Esophagus squamous epithelium (tissue), 5 donors: Measurements from ENCODE around the gene DMAC2. TPM values are rescaled to one million over a fixed set of nuclear protein-coding genes. Genes with fewer than 3 reads are reported as not detected.
"Not testable (repeated sequence)": the region's sequence is repeated elsewhere in the genome, so short reads cannot be mapped to it uniquely, and the experiment has no call there.

ENCODE experiments used
- DNase-seq: peaks from one replicate; lab custom pipeline; 2025; lab: John Stamatoyannopoulos, UW
- H3K27ac ChIP-seq, 4 donors: fragments of 200-600 bp; sonication (generic); one replicate each; pipeline ENCODE4 v1.5.1; 2016 to 2019; ENCODE audit warnings: mild to moderate bottlenecking in 1 of 4
- H3K27me3 ChIP-seq, 4 donors: fragments of 200-600 bp; sonication (generic); 1 replicate in 3 of 4; 2 replicates in 1 of 4; pipeline versions ENCODE4 v1.5.1 to v1.6.0; 2017 to 2021; ENCODE audit warnings: antibody characterized with exemption in 1 of 4
- H3K36me3 ChIP-seq, 3 donors: fragments of 200-600 bp; sonication (generic); one replicate each; pipeline ENCODE4 v1.5.1; 2016 to 2019
- H3K4me1 ChIP-seq, 3 donors: fragments of 200-600 bp; sonication (generic); one replicate each; pipeline ENCODE4 v1.5.1; 2017 to 2019
- H3K4me3 ChIP-seq, 4 donors: fragments of 200-600 bp; sonication (generic); 1 replicate in 3 of 4; 2 replicates in 1 of 4; pipeline ENCODE4 v1.5.1; 2016 to 2019; ENCODE audit warnings: mild to moderate bottlenecking in 2 of 4, moderate library complexity in 1 of 4
- H3K9me3 ChIP-seq, 3 donors: fragments of 200-600 bp; sonication (generic); one replicate each; pipeline ENCODE4 v1.5.1; 2016 to 2019
- CTCF ChIP-seq, 6 experiments: fragments of 450-650 bp in 4 of 6; fragments of 200-600 bp in 2 of 6; sonication (generic) in 2 of 6; IDR thresholded peaks; one replicate each; pipeline ENCODE4 v1.5.1; 2016 to 2019; ENCODE audit warnings: antibody characterized with exemption in 6 of 6, mild to moderate bottlenecking in 4 of 6, moderate library complexity in 4 of 6
- POLR2A ChIP-seq, 4 donors: fragments of 450-650 bp; IDR thresholded peaks; one replicate each; pipeline ENCODE4 v1.6.1; 2017; ENCODE audit warnings: antibody characterized with exemption in 4 of 4, mild to moderate bottlenecking in 4 of 4, moderate library complexity in 3 of 4
- WGBS, 2 donors: methylation state at CpG; one replicate each; pipeline ENCODE4 v1.1.5; 2018; 5-methylcytosine and 5-hydroxymethylcytosine counted together
- intact Hi-C: fragments of 100-400 bp; cut with DNase I; formaldehyde crosslinking; loops from one replicate; pipeline ENCODE4 v1.15.0; 2022
- small RNA-seq, 4 donors: library from RNA; depleted of rRNA; stranded (forward); fragments of <200 nt; gene quantifications; one replicate each; pipeline ENCODE3, GENCODE V24; 2016
- total RNA-seq, 4 donors: library from RNA; depleted of rRNA; stranded (reverse); fragments of >200 nt; gene quantifications; one replicate each; pipeline ENCODE4 v1.1.0, GENCODE V29; 2016
- donor health status: DM: yes; HTN: yes; CAD: no.

The DMAC2 gene
- total RNA-seq, 4 donors from 2014 or later, result 25.1 to 41.4 (median 35.7) TPM

GRCh38 chr19:41386442-41386841 is 53.3 kb downstream of the DMAC2 start:
- Histone ChIP-seq H3K27ac (peak overlapping the region; percentile 25 to 66 (median 62)), H3K4me1 (peaks cover 0 to 21% (median 12%) of the 10 kb centered on the region in 3 donors), H3K36me3 (peaks cover under 1 to 87% (median 13%) of the 10 kb centered on the region in 3 donors), H3K4me3 (no peak overlapping the region), H3K9me3 (no peaks in the 10 kb centered on the region), H3K27me3 (no peaks in the 10 kb centered on the region)
- no peak for DNase-seq
- WGBS, 2 donors, result 34 to 45% methylated on average over 6 to 12 of the region's 13 CpGs
- no peak for TF ChIP-seq POLR2A (IDR thresholded peaks at IDR 0.05)
- TF ChIP-seq CTCF (IDR thresholded peaks at IDR 0.05), result no peak
- intact Hi-C loops, result no loop called here

GRCh38 chr19:41384351-41384750 is 55.4 kb downstream of the DMAC2 start:
- TF ChIP-seq POLR2A (IDR thresholded peaks at IDR 0.05), result no peak
- no peak for TF ChIP-seq CTCF (IDR thresholded peaks at IDR 0.05)
- intact Hi-C loops, result no loop called here

GRCh38 chr19:41381536-41381935 is 58.2 kb downstream of the DMAC2 start:
- H3K9me3 ChIP-seq, intact Hi-C loops, H3K27me3 ChIP-seq, H3K27ac ChIP-seq, DNase-seq, H3K4me3 ChIP-seq: not testable (repeated sequence)
- peaks cover 0 to 50% (median 0%) of the 10 kb centered on the region in 3 donors for H3K36me3 ChIP-seq
- 75 to 98% methylated on average over 3 to 8 of the region's 8 CpGs for WGBS, 2 donors
- peaks cover 7 to 46% (median 18%) of the 10 kb centered on the region in 3 donors for H3K4me1 ChIP-seq

More at GRCh38 chr19:41384351-41384750, 55.4 kb downstream of the DMAC2 start:
- no peak overlapping the region for H3K27ac ChIP-seq
- H3K4me1 ChIP-seq, result peaks cover 0 to 34% (median 15%) of the 10 kb centered on the region in 3 donors
- 71 to 82% methylated on average over 5 of the region's 5 CpGs for WGBS, 2 donors
- H3K4me3 ChIP-seq, result no peak overlapping the region
- no peaks in the 10 kb centered on the region for H3K27me3 ChIP-seq
- H3K36me3 ChIP-seq, result peaks cover 0 to 68% (median 0%) of the 10 kb centered on the region in 3 donors
- no peaks in the 10 kb centered on the region for H3K9me3 ChIP-seq
- DNase-seq, result no peak

Small RNAs within 50 kb of the gene (small RNA-seq; reads per million reads assigned to genes)
- gene RF00017, result 0 reads per million in 4 donors

Other genes with a start within 250 kb of the DMAC2 start
- 10 to 100 TPM; 12.4 to 20.3 (median 15.2) TPM for gene CYP2S1, start 246.7 kb downstream of the DMAC2 start, total RNA-seq
- gene AXL, start 220.7 kb downstream of the DMAC2 start, total RNA-seq, result 10 to 100 TPM in 2 of 4 donors, 1 to 10 TPM in 2; 5.3 to 40.2 (median 17.3) TPM
- 100 to 1,000 TPM in 3 of 4 donors, 10 to 100 TPM in 1; 98.1 to 127 (median 113) TPM for gene HNRNPUL1, start 175.5 kb downstream of the DMAC2 start, total RNA-seq
- 10 to 100 TPM in 3 of 4 donors, 1 to 10 TPM in 1; 9.4 to 19.5 (median 14.7) TPM for gene CCDC97, start 129.7 kb downstream of the DMAC2 start, total RNA-seq
- 10 to 100 TPM; 13.6 to 36.2 (median 31.9) TPM for gene TGFB1, start 86.0 kb downstream of the DMAC2 start, total RNA-seq
- gene B9D2, start 75.8 kb downstream of the DMAC2 start, total RNA-seq, result 1 to 10 TPM; 2.5 to 4.6 (median 3.7) TPM
- 10 to 100 TPM in 2 of 4 donors, 1 to 10 TPM in 2; 6.2 to 15.8 (median 9.3) TPM for gene TMEM91, start 63.4 kb downstream of the DMAC2 start, total RNA-seq
- gene EXOSC5, start 42.6 kb downstream of the DMAC2 start, total RNA-seq, result 10 to 100 TPM; 22.4 to 37.0 (median 28.6) TPM
- 10 to 100 TPM; 55.1 to 87.2 (median 58.6) TPM for gene BCKDHA, start 42.1 kb downstream of the DMAC2 start, total RNA-seq
- 10 to 100 TPM; 11.6 to 84.4 (median 35.3) TPM for gene B3GNT8, start 12.5 kb downstream of the DMAC2 start, total RNA-seq
- not detected for gene ERICH4, start 3.2 kb upstream of the DMAC2 start, total RNA-seq
- 1 to 10 TPM in 1 of 4 donors, under 1 TPM in 1, not detected in 2; 0.57 to 3.7 TPM for gene CEACAM21, start 136.3 kb upstream of the DMAC2 start, total RNA-seq
- 1 to 10 TPM in 2 of 4 donors, not detected in 2; 1.1 to 2.9 TPM for gene CEACAM4, start 187.2 kb upstream of the DMAC2 start, total RNA-seq
- gene CEACAM7, start 248.4 kb upstream of the DMAC2 start, total RNA-seq, result 100 to 1,000 TPM in 2 of 4 donors, 10 to 100 TPM in 2; 10.5 to 103 (median 76.7) TPM